Measurements from ENCODE around the gene CCBE1.

CCBE1 gene

DNA sequence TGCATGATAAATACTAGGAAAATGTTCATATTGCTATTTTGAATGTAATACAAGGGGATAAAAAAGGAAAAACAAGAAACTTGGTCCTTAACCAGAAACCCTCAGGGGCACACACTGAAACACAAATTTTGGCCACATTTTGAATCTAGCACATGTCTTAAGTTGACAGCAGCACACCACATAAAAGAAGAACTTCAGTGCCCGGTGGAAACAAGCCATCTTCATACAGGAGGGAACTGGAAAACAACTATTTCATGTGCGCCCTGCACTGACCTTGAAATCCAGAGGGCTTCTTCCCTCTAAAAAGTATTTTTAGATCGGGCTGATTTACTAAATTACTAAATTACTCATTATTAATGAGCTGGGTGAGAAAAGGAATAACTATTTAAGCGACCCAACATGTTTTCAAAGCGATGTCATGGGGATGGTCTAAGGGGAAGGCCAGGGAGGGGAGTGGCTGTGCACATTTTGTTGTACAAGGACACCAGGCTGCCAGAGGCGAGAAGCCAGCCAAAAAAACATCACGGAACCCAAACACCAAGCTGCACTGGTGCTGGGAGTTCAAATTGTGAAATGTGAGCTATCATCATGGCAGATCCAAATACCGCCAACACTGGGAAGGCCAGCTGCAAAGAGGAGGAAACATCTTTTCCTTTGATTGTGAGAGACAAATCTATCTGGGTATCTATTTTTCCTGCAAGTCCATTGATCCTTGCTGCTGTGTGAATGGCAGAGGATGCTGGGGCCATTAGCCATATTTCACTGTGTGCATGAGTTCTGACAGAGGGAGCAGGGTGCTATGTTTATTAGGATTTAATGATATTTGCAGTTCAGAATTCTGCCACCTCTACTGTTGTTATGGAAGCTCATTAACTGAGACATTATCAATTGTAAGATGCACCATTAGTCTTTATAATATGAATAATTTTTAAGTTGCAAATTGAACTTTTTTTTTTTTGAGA is 187.5 kb downstream of the CCBE1 start:
- no peak overlapping the region for H3K9ac ChIP-seq (ENCODE audit: low read length)

GRCh38 chr18:59505356-59505755 is 191.9 kb downstream of the CCBE1 start:
- peaks cover 39% of the 10 kb centered on the region for H3K4me1 ChIP-seq (ENCODE audit: control insufficient read depth, insufficient read depth, low read length)
- H3K4me3 ChIP-seq (ENCODE audit: low read length): no peak overlapping the region
- no peaks in the 10 kb centered on the region for H3K27me3 ChIP-seq (replicated peaks; ENCODE audit: control insufficient read depth, insufficient read depth, low read length)
- DNase-seq (ENCODE audit: low read depth): no peak
- no peak overlapping the region for H3K9ac ChIP-seq (ENCODE audit: low read length)
- H3K36me3 ChIP-seq (ENCODE audit: control insufficient read depth, insufficient read depth, low read length, severe bottlenecking): no peaks in the 10 kb centered on the region
- no peaks in the 10 kb centered on the region for H3K9me3 ChIP-seq (ENCODE audit: control insufficient read depth, low read length)

More for the DNA sequence above, 187.5 kb downstream of the CCBE1 start:
- no peak overlapping the region for H3K4me3 ChIP-seq (ENCODE audit: low read length)
- peaks cover 30% of the 10 kb centered on the region for H3K4me1 ChIP-seq (ENCODE audit: control insufficient read depth, insufficient read depth, low read length)
- H3K27me3 ChIP-seq (replicated peaks; ENCODE audit: control insufficient read depth, insufficient read depth, low read length): no peaks in the 10 kb centered on the region
- no peaks in the 10 kb centered on the region for H3K36me3 ChIP-seq (ENCODE audit: control insufficient read depth, insufficient read depth, low read length, severe bottlenecking)
- H3K9me3 ChIP-seq (ENCODE audit: control insufficient read depth, low read length): no peaks in the 10 kb centered on the region
- no peak for DNase-seq (ENCODE audit: low read depth)

DNA sequence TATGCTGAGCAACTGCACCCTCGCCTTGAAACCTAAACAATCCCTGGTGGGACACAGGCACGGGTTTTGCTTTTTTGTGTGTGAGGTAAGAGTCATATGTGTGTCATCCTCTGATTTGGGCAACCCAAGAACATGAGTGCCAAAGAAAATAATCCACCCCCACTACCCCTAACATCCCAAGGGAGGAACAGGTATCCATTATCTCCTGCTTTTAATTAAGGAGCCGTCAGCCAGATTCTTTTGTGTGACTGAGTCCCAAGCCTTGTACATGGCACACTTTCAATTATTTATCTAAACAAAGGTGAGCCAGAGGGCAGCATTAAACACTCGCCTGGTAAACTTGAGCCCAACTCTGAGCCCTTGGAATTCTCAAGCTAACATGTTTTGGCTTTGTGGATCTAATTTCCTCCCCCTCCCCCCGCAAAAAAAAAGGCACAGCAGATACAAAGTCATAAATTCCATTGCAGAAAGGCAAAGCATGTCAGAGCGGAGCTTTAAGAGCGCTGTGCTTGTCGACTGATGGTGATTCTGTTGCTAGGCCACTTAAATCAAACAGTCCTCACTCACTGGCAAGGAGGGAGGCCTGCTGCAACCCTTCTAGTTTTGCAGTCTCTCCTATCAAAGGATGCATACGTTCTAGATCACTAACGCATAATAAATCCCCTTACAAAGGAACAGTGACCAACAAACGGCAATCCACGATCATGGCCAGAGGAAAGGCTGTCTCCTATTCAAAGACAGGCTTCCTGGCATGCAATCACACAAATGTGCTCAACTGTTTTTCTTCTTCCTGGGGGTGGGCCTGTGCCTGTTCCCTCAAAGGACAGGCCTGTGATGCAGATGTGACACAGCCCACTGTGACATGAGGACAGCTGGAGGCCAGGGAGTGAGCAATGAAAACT is 194.7 kb downstream of the CCBE1 start:
- peak; percentile 94 for DNase-seq (ENCODE audit: low read depth)
- Histone ChIP-seq H3K9ac (ENCODE audit: low read length) (peak overlapping the region; percentile 39), H3K4me1 (ENCODE audit: control insufficient read depth, insufficient read depth, low read length) (peaks cover 35% of the 10 kb centered on the region)

GRCh38 chr18:59501920-59502273 is 195.3 kb downstream of the CCBE1 start:
- Histone ChIP-seq H3K4me1 (ENCODE audit: control insufficient read depth, insufficient read depth, low read length) (peaks cover 29% of the 10 kb centered on the region), H3K9ac (ENCODE audit: low read length) (no peak overlapping the region), H3K27me3 (replicated peaks; ENCODE audit: control insufficient read depth, insufficient read depth, low read length) (no peaks in the 10 kb centered on the region), H3K9me3 (ENCODE audit: control insufficient read depth, low read length) (no peaks in the 10 kb centered on the region), H3K36me3 (ENCODE audit: control insufficient read depth, insufficient read depth, low read length, severe bottlenecking) (no peaks in the 10 kb centered on the region), H3K4me3 (ENCODE audit: low read length) (no peak overlapping the region)
- no peak for DNase-seq (ENCODE audit: low read depth)

More for the DNA sequence above, 194.7 kb downstream of the CCBE1 start:
- H3K9me3 ChIP-seq (ENCODE audit: control insufficient read depth, low read length): no peaks in the 10 kb centered on the region
- peak overlapping the region; percentile 39 for H3K4me3 ChIP-seq (ENCODE audit: low read length)
- no peaks in the 10 kb centered on the region for H3K27me3 ChIP-seq (replicated peaks; ENCODE audit: control insufficient read depth, insufficient read depth, low read length)
- H3K36me3 ChIP-seq (ENCODE audit: control insufficient read depth, insufficient read depth, low read length, severe bottlenecking): no peaks in the 10 kb centered on the region

DNA sequence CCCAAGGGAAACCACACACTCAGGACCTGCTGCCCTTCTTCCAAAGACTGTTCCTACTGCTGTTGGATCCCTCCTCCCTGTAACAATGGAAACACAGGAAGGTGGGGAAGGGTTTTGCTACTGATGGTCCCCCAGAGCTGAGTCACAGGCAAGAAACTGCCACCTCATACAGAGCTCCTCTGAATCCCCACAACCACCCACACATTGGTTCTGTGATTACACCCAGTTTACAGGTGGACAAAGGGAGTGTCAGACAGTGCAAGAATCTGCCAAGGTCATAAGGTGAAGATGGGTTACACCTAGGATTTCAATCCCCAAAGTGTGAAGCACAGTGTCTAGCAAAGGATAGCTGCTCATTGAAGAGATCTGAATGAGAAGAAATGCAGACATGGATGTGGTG is 196.5 kb downstream of the CCBE1 start:
- no peaks in the 10 kb centered on the region for H3K9me3 ChIP-seq (ENCODE audit: control insufficient read depth, low read length)
- peaks cover 27% of the 10 kb centered on the region for H3K4me1 ChIP-seq (ENCODE audit: control insufficient read depth, insufficient read depth, low read length)
- H3K36me3 ChIP-seq (ENCODE audit: control insufficient read depth, insufficient read depth, low read length, severe bottlenecking): no peaks in the 10 kb centered on the region
- H3K27me3 ChIP-seq (replicated peaks; ENCODE audit: control insufficient read depth, insufficient read depth, low read length): no peaks in the 10 kb centered on the region
- H3K9ac ChIP-seq (ENCODE audit: low read length): no peak overlapping the region
- no peak overlapping the region for H3K4me3 ChIP-seq (ENCODE audit: low read length)
- DNase-seq (ENCODE audit: low read depth): no peak

GRCh38 chr18:59498506-59499086 is 198.6 kb downstream of the CCBE1 start:
- Histone ChIP-seq H3K4me3 (ENCODE audit: low read length) (no peak overlapping the region), H3K4me1 (ENCODE audit: control insufficient read depth, insufficient read depth, low read length) (peaks cover 18% of the 10 kb centered on the region), H3K9me3 (ENCODE audit: control insufficient read depth, low read length) (no peaks in the 10 kb centered on the region), H3K27me3 (replicated peaks; ENCODE audit: control insufficient read depth, insufficient read depth, low read length) (no peaks in the 10 kb centered on the region), H3K9ac (ENCODE audit: low read length) (no peak overlapping the region), H3K36me3 (ENCODE audit: control insufficient read depth, insufficient read depth, low read length, severe bottlenecking) (no peaks in the 10 kb centered on the region)
- no peak for DNase-seq (ENCODE audit: low read depth)

GRCh38 chr18:59492756-59493421 is 204.3 kb downstream of the CCBE1 start:
- H3K36me3 ChIP-seq (ENCODE audit: control insufficient read depth, insufficient read depth, low read length, severe bottlenecking): no peaks in the 10 kb centered on the region
- H3K9me3 ChIP-seq (ENCODE audit: control insufficient read depth, low read length): no peaks in the 10 kb centered on the region
- H3K9ac ChIP-seq (ENCODE audit: low read length): no peak overlapping the region
- H3K4me3 ChIP-seq (ENCODE audit: low read length): no peak overlapping the region
- no peaks in the 10 kb centered on the region for H3K4me1 ChIP-seq (ENCODE audit: control insufficient read depth, insufficient read depth, low read length)
- no peak for DNase-seq (ENCODE audit: low read depth)
- H3K27me3 ChIP-seq (replicated peaks; ENCODE audit: control insufficient read depth, insufficient read depth, low read length): no peaks in the 10 kb centered on the region

DNA sequence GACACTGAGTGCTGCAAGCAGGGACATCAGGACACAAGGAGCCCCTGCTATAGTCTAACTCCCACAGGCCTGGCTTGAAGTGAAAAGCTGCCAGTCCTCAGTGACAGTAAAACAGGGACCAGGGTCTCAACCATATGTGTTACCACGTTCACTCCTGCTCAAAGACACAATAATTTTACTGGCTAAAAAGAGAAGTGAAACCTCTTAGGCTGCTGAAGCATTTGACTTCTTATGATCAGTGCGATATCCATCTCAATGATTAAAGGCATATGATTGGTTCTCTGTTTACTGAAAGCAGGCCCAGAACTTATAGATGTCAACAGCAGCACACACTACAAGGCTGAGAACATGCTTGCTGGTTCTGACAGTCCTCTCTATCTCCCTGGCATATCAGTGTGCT is 208.3 kb downstream of the CCBE1 start:
- DNase-seq (ENCODE audit: low read depth): no peak
- H3K9me3 ChIP-seq (ENCODE audit: control insufficient read depth, low read length): no peaks in the 10 kb centered on the region
- H3K4me3 ChIP-seq (ENCODE audit: low read length): no peak overlapping the region
- H3K27me3 ChIP-seq (replicated peaks; ENCODE audit: control insufficient read depth, insufficient read depth, low read length): no peaks in the 10 kb centered on the region
- H3K9ac ChIP-seq (ENCODE audit: low read length): no peak overlapping the region
- H3K4me1 ChIP-seq (ENCODE audit: control insufficient read depth, insufficient read depth, low read length): peaks cover 13% of the 10 kb centered on the region
- no peaks in the 10 kb centered on the region for H3K36me3 ChIP-seq (ENCODE audit: control insufficient read depth, insufficient read depth, low read length, severe bottlenecking)

DNA sequence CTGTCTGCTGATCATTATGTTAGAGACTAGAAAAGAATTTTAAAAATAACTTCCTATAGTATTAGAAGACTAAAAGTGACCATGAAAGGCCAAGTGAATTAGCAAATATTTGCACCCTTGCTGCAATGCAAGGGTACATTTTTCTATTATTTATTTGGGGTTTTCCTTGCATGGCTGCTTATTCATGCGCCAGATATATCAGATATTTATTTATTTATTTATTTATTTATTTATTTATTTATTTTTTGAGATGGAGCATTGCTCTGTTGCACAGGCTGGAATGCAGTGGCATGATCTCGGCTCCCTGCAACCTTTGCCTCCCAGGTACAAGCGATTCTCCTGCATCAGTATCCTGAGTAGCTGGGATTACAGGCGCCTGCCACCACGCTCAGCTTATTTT is 211.8 kb downstream of the CCBE1 start:
- H3K36me3 ChIP-seq (ENCODE audit: control insufficient read depth, insufficient read depth, low read length, severe bottlenecking): no peaks in the 10 kb centered on the region
- no peaks in the 10 kb centered on the region for H3K27me3 ChIP-seq (replicated peaks; ENCODE audit: control insufficient read depth, insufficient read depth, low read length)
- H3K9ac ChIP-seq (ENCODE audit: low read length): no peak overlapping the region
- DNase-seq (ENCODE audit: low read depth): no peak
- peaks cover 13% of the 10 kb centered on the region for H3K4me1 ChIP-seq (ENCODE audit: control insufficient read depth, insufficient read depth, low read length)
- peak overlapping the region; percentile 16 for H3K4me3 ChIP-seq (ENCODE audit: low read length)
- no peaks in the 10 kb centered on the region for H3K9me3 ChIP-seq (ENCODE audit: control insufficient read depth, low read length)

DNA sequence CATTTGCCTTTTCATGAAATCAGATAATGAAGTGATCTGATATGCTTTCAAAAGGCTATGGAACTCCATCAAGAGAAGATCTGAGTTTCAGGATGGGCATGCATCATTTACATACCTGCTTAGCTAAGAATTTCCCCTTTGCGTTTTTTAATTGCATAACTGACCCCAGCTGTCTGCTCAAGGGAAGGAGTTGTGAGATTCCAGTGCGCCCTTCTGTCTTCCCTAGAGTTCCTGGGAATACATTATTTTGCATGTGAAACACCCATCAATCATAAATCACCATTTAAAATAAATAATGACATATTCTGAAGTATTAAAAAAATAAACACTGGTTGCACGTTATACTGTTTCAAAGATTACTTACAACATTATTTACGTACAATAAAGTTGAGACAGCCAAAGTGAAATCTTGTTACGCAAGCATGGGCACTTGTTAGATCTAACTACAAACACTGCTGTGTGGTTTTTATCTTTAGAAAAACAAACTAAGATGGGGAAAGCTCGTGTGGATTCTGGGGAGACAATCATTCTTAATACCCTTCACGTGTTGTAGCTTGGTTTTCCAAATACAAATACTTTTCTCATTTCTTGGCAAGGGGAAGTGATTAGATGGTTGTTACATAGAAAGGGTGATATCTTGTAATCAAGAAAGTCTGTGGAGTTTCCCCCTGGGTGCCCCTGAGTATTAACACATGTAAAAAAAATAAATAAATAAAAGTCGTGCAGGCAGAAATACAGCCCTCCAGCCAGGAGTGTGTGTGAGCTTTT is 212.5 kb downstream of the CCBE1 start:
- H3K4me3 ChIP-seq (ENCODE audit: low read length): peak overlapping the region; percentile 16
- peak; percentile 90 for DNase-seq (ENCODE audit: low read depth)
- no peaks in the 10 kb centered on the region for H3K36me3 ChIP-seq (ENCODE audit: control insufficient read depth, insufficient read depth, low read length, severe bottlenecking)
- peaks cover 13% of the 10 kb centered on the region for H3K4me1 ChIP-seq (ENCODE audit: control insufficient read depth, insufficient read depth, low read length)
- H3K9me3 ChIP-seq (ENCODE audit: control insufficient read depth, low read length): no peaks in the 10 kb centered on the region
- H3K9ac ChIP-seq (ENCODE audit: low read length): no peak overlapping the region
- H3K27me3 ChIP-seq (replicated peaks; ENCODE audit: control insufficient read depth, insufficient read depth, low read length): no peaks in the 10 kb centered on the region
